ENCODE results near the gene RANBP17. TPM values are rescaled to one million over a fixed set of nuclear protein-coding genes. Genes with fewer than 3 reads are reported as not detected.
"Not testable (repeated sequence)": the region's sequence is repeated elsewhere in the genome, so short reads cannot be mapped to it uniquely, and the experiment has no call there.

RANBP17 gene
- total RNA-seq, 6 donors from 2014 or later = 12.6 to 81.4 (median 23.9) TPM

- 94 to 95% methylated on average over 2 of the region's 2 CpGs for whole genome bisulfite sequencing, 2 donors
- Histone ChIP-seq H3K4me3 (no peak overlapping the region), H3K4me1 (no peaks in the 10 kb centered on the region), H3K27me3 (no peaks in the 10 kb centered on the region), H3K9me3 (no peaks in the 10 kb centered on the region), H3K27ac (no peak overlapping the region), H3K36me3 (no peaks in the 10 kb centered on the region)
- ATAC-seq (ENCODE audit: low FRiP score in 2 of 2) (no peak), DNase-seq (no peak)
- TF ChIP-seq POLR2AphosphoS5 (IDR thresholded peaks at IDR 0.05) (no peak), CTCF (IDR thresholded peaks at IDR 0.05) (no peak), POLR2A (IDR thresholded peaks at IDR 0.05) (no peak), EP300 (IDR thresholded peaks at IDR 0.05) (no peak)
These were observed 426.2 kb downstream of the RANBP17 start for GRCh38 chr5:171288066-171288465.

- TF ChIP-seq CTCF (IDR thresholded peaks at IDR 0.05) = no peak
- no peak for TF ChIP-seq EP300 (IDR thresholded peaks at IDR 0.05)
- TF ChIP-seq POLR2A (IDR thresholded peaks at IDR 0.05) = no peak
- no peak for TF ChIP-seq POLR2AphosphoS5 (IDR thresholded peaks at IDR 0.05)
- WGBS, 2 donors = 93 to 97% methylated on average over 4 of the region's 4 CpGs
- no peak overlapping the region for H3K4me3 ChIP-seq
These were observed 429.6 kb downstream of the RANBP17 start for GRCh38 chr5:171291371-171291770.

GRCh38 chr5:171295299-171295698 lies 433.5 kb downstream of the RANBP17 start:
- no peak overlapping the region for H3K4me3 ChIP-seq
- DNase-seq (no peak), ATAC-seq (ENCODE audit: low FRiP score in 2 of 2) (no peak)
- no peaks in the 10 kb centered on the region for H3K36me3 ChIP-seq
- H3K27me3 ChIP-seq = no peaks in the 10 kb centered on the region
- H3K4me1 ChIP-seq = no peaks in the 10 kb centered on the region
- no peak for TF ChIP-seq POLR2A (IDR thresholded peaks at IDR 0.05)
- TF ChIP-seq CTCF (IDR thresholded peaks at IDR 0.05) = no peak
- no peak for TF ChIP-seq POLR2AphosphoS5 (IDR thresholded peaks at IDR 0.05)
- TF ChIP-seq EP300 (IDR thresholded peaks at IDR 0.05) = no peak
- H3K27ac ChIP-seq = no peak overlapping the region
- WGBS, 2 donors = 65 to 83% methylated on average over 1 of the region's 1 CpG
- no peaks in the 10 kb centered on the region for H3K9me3 ChIP-seq

More at GRCh38 chr5:171291371-171291770, 429.6 kb downstream of the RANBP17 start:
- no peaks in the 10 kb centered on the region for H3K27me3 ChIP-seq
- no peak overlapping the region for H3K27ac ChIP-seq
- no peaks in the 10 kb centered on the region for H3K36me3 ChIP-seq
- no peak for DNase-seq
- no peak for ATAC-seq (ENCODE audit: low FRiP score in 2 of 2)
- H3K9me3 ChIP-seq = no peaks in the 10 kb centered on the region
- H3K4me1 ChIP-seq = no peaks in the 10 kb centered on the region

GRCh38 chr5:171295801-171296200 lies 434.0 kb downstream of the RANBP17 start:
- H3K4me1 ChIP-seq = no peaks in the 10 kb centered on the region
- no peak overlapping the region for H3K27ac ChIP-seq
- no peaks in the 10 kb centered on the region for H3K9me3 ChIP-seq
- no peak overlapping the region for H3K4me3 ChIP-seq
- TF ChIP-seq EP300 (IDR thresholded peaks at IDR 0.05) (no peak), CTCF (IDR thresholded peaks at IDR 0.05) (no peak), POLR2AphosphoS5 (IDR thresholded peaks at IDR 0.05) (no peak), POLR2A (IDR thresholded peaks at IDR 0.05) (no peak)
- WGBS, 2 donors = 83 to 90% methylated on average over 5 of the region's 5 CpGs
- ATAC-seq (ENCODE audit: low FRiP score in 2 of 2) (no peak), DNase-seq (no peak)
- H3K36me3 ChIP-seq = no peaks in the 10 kb centered on the region
- H3K27me3 ChIP-seq = no peaks in the 10 kb centered on the region

GRCh38 chr5:171297941-171298340 lies 436.1 kb downstream of the RANBP17 start:
- not testable (repeated sequence) for H3K4me1 ChIP-seq; H3K4me3 ChIP-seq; DNase-seq; H3K27ac ChIP-seq; H3K27me3 ChIP-seq; ATAC-seq (ENCODE audit: low FRiP score in 2 of 2); H3K9me3 ChIP-seq; H3K36me3 ChIP-seq
- WGBS, 2 donors = 87 to 99% methylated on average over 6 of the region's 6 CpGs
